Naive thymus-derived CD4-positive, alpha-beta T cell (primary cell): ENCODE measurements around the gene ASAP2. TPM values are rescaled to one million over a fixed set of nuclear protein-coding genes. Genes with fewer than 3 reads are reported as not detected.
A peak's percentile ranks its signal among the peaks of the same experiment; 100 is the strongest.

Experiments
- ATAC-seq: fragments of 150-1000 bp; cut with Tn5 transposase; 2 replicates; pipeline ENCODE4 v1.10.0; 2021; ENCODE audit warnings: mild to moderate bottlenecking, moderate library complexity
- CTCF ChIA-PET: fragments of 350-600 bp; sonication (Branson Sonifier 250); formaldehyde crosslinking; loops from one replicate; lab custom pipeline; 2021; ENCODE audit warnings: antibody characterized with exemption; lab: Charles Lee
- POLR2A ChIA-PET: fragments of 350-600 bp; sonication (Branson Sonifier 250); formaldehyde crosslinking; loops from one replicate; lab custom pipeline; 2021; ENCODE audit warnings: antibody characterized with exemption, inconsistent platforms; lab: Charles Lee
- DNase-seq, 9 donors: peaks; one replicate each; pipeline versions ENCODE4 v3.0.0 to v3.0.0-alpha.2; 2020 to 2022; ENCODE audit warnings: mixed read lengths in 1 of 9
- H3K27ac ChIP-seq: one replicate; pipeline ENCODE4 v1.7.0; 2013; ENCODE audit warnings: mild to moderate bottlenecking, low read depth, low read length, moderate library complexity
- H3K27me3 ChIP-seq, 2 donors: one replicate each; pipeline ENCODE4 v1.7.0; 2013; ENCODE audit warnings: low read length in 2 of 2, mild to moderate bottlenecking in 2 of 2, moderate library complexity in 2 of 2; ENCODE audit not compliant: control insufficient read depth in 2 of 2, insufficient read depth in 2 of 2
- H3K36me3 ChIP-seq, 3 experiments: 1 replicate in 2 of 3; 2 replicates in 1 of 3; pipeline ENCODE4 v1.7.0; 2013; ENCODE audit warnings: low read length in 3 of 3, mild to moderate bottlenecking in 3 of 3, moderate library complexity in 1 of 3; ENCODE audit not compliant: insufficient read depth in 3 of 3, control insufficient read depth in 2 of 3
- H3K4me1 ChIP-seq, 2 donors: one replicate each; pipeline ENCODE4 v1.7.0; 2013; ENCODE audit warnings: low read length in 2 of 2, mild to moderate bottlenecking in 2 of 2, moderate library complexity in 1 of 2; ENCODE audit not compliant: control insufficient read depth in 2 of 2, insufficient read depth in 2 of 2
- H3K4me3 ChIP-seq: 2 replicates; pipeline ENCODE4 v1.7.0; 2013; ENCODE audit warnings: mild to moderate bottlenecking, low read length
- H3K9me3 ChIP-seq, 3 experiments: 1 replicate in 2 of 3; 2 replicates in 1 of 3; pipeline ENCODE4 v1.7.0; 2013; ENCODE audit warnings: low read length in 3 of 3; ENCODE audit not compliant: control insufficient read depth in 2 of 3
- H3K27ac Mint-ChIP-seq, 9 donors: one replicate each; pipeline ENCODE4 v1.8.0; 2020 to 2022; ENCODE audit warnings: mixed read lengths in 9 of 9, mild to moderate bottlenecking in 8 of 9, moderate library complexity in 5 of 9, inconsistent platforms in 2 of 9
- H3K27me3 Mint-ChIP-seq, 5 donors: one replicate each; pipeline ENCODE4 v1.8.0; 2021 to 2022; ENCODE audit warnings: mixed read lengths in 5 of 5, mild to moderate bottlenecking in 1 of 5
- H3K36me3 Mint-ChIP-seq, 5 donors: one replicate each; pipeline ENCODE4 v1.8.0; 2020 to 2022; ENCODE audit warnings: mixed read lengths in 5 of 5, mild to moderate bottlenecking in 3 of 5, inconsistent platforms in 1 of 5
- H3K4me1 Mint-ChIP-seq, 7 donors: one replicate each; pipeline ENCODE4 v1.8.0; 2020 to 2022; ENCODE audit warnings: mixed read lengths in 7 of 7, mild to moderate bottlenecking in 3 of 7, inconsistent platforms in 1 of 7
- H3K4me3 Mint-ChIP-seq, 10 donors: one replicate each; pipeline ENCODE4 v1.8.0; 2020 to 2022; ENCODE audit warnings: mild to moderate bottlenecking in 10 of 10, mixed read lengths in 10 of 10, moderate library complexity in 6 of 10, inconsistent platforms in 2 of 10
- H3K9me3 Mint-ChIP-seq, 11 donors: one replicate each; pipeline ENCODE4 v1.8.0; 2020 to 2022; ENCODE audit warnings: mixed read lengths in 11 of 11, mild to moderate bottlenecking in 4 of 11, inconsistent platforms in 1 of 11, moderate library complexity in 1 of 11
- intact Hi-C, 2 donors: fragments of 100-400 bp; cut with micrococcal nuclease; formaldehyde crosslinking; loops; one replicate each; pipeline ENCODE4 v1.15.1; 2023
- polyA plus RNA-seq, 2 donors: library from polyadenylated mRNA; unstranded; fragments of 300-500 nt; fragmentation: Illumina TruSeq; gene quantifications; one replicate each; pipeline ENCODE4 v1.2.3, GENCODE V29; 2021
- total RNA-seq, 6 experiments: library from RNA in 5 of 6; stranded (reverse) in 5 of 6; gene quantifications; 1 replicate in 5 of 6; 2 replicates in 1 of 6; pipeline ENCODE4 v1.2.3 and lab custom pipeline; 2021 to 2026

The ASAP2 gene
- 1 to 10 TPM in 1 of 5 experiments, under 1 TPM in 2, not detected in 2; 0.10 to 1.2 (median 0.45) TPM for total RNA-seq
- polyA plus RNA-seq: not detected
- total RNA-seq (lab: John Stamatoyannopoulos, UW): not detected

- no peak within 1 kb of the TSS for H3K27ac Mint-ChIP-seq
- peaks cover 0 to 10% (median 6%) of the 10 kb centered on the region in 7 donors for H3K4me1 Mint-ChIP-seq
- peaks cover 0 to 4% (median 0%) of the 10 kb centered on the region in 5 donors for H3K36me3 Mint-ChIP-seq
- no peaks in the 10 kb centered on the region for H3K9me3 Mint-ChIP-seq
- POLR2A ChIA-PET: no interaction called here
- Histone ChIP-seq H3K4me1 (no peaks in the 10 kb centered on the region), H3K36me3 (no peaks in the 10 kb centered on the region), H3K27ac (no peak within 1 kb of the TSS), H3K9me3 (no peaks in the 10 kb centered on the region), H3K4me3 (no peak within 1 kb of the TSS), H3K27me3 (peaks cover 0 to 12% of the 10 kb centered on the region in 2 donors)
- CTCF ChIA-PET: no interaction called here
- DNase-seq (peak in 4 of 9 donors; percentile 7 to 71 (median 26)), ATAC-seq (peak; percentile 80)
- H3K27me3 Mint-ChIP-seq: peaks cover 33 to 60% (median 57%) of the 10 kb centered on the region in 5 donors
- intact Hi-C loops: loop anchor here (5.0 to 10.0 kb wide), 2 partner anchors 201 to 576 kb away; partner anchors contain the start of gene MBOAT2 (in 1 of the 2)
- H3K4me3 Mint-ChIP-seq: peak within 1 kb of the TSS; percentile 28 to 74 (median 64)
Observed at GRCh38 chr2:9205963-9206948, at the start of gene ASAP2. Gene ASAP2, plus strand, starts transcription at chr2:9206812. Its CDS starts 293 bp downstream, at chr2:9207105.

- H3K4me1 Mint-ChIP-seq: peaks cover 0 to 2% (median 0%) of the 10 kb centered on the region in 7 donors
- ATAC-seq: no peak
Observed at GRCh38 chr2:9158786-9159779, 47.5 kb upstream of the ASAP2 start.

GRCh38 chr2:9160732-9161131 is 45.9 kb upstream of the ASAP2 start:
- Histone ChIP-seq H3K9me3 (no peaks in the 10 kb centered on the region), H3K27me3 (no peaks in the 10 kb centered on the region), H3K4me1 (no peaks in the 10 kb centered on the region), H3K27ac (no peak overlapping the region), H3K4me3 (no peak overlapping the region), H3K36me3 (no peaks in the 10 kb centered on the region)
- peaks cover 0 to 2% (median 0%) of the 10 kb centered on the region in 7 donors for H3K4me1 Mint-ChIP-seq
- POLR2A ChIA-PET: no interaction called here
- peaks cover 0 to 5% (median 0%) of the 10 kb centered on the region in 5 donors for H3K27me3 Mint-ChIP-seq
- H3K4me3 Mint-ChIP-seq: no peak overlapping the region
- no peak for ATAC-seq
- no peaks in the 10 kb centered on the region for H3K36me3 Mint-ChIP-seq
- intact Hi-C loops: no loop called here
- peaks cover 0 to 2% (median 0%) of the 10 kb centered on the region in 11 donors for H3K9me3 Mint-ChIP-seq
- no peak for DNase-seq
- H3K27ac Mint-ChIP-seq: no peak overlapping the region
- CTCF ChIA-PET: no interaction called here

More at GRCh38 chr2:9158786-9159779, 47.5 kb upstream of the ASAP2 start:
- intact Hi-C loops: no loop called here
- Histone ChIP-seq H3K27ac (no peak overlapping the region), H3K9me3 (no peaks in the 10 kb centered on the region), H3K4me1 (no peaks in the 10 kb centered on the region), H3K36me3 (no peaks in the 10 kb centered on the region), H3K4me3 (no peak overlapping the region), H3K27me3 (no peaks in the 10 kb centered on the region)
- ChIA-PET CTCF (interaction anchor here (0.8 kb wide), 1 partner anchor 15 kb away, joined by 7 read pairs; no protein-coding TSS in a partner anchor), POLR2A (no interaction called here)
- H3K4me3 Mint-ChIP-seq: no peak overlapping the region
- no peak for DNase-seq
- H3K9me3 Mint-ChIP-seq: peaks cover 0 to 2% (median 0%) of the 10 kb centered on the region in 11 donors
- H3K27ac Mint-ChIP-seq: no peak overlapping the region
- no peaks in the 10 kb centered on the region for H3K36me3 Mint-ChIP-seq
- H3K27me3 Mint-ChIP-seq: peaks cover 0 to 18% (median 6%) of the 10 kb centered on the region in 5 donors

- no peak overlapping the region for H3K4me3 ChIP-seq
- ChIA-PET POLR2A (interaction anchor here (0.6 kb wide), 1 partner anchor 27 kb away, joined by 5 read pairs; no protein-coding TSS in a partner anchor), CTCF (interaction anchor here (0.6 kb wide), 1 partner anchor 932 kb away, joined by 4 read pairs; no protein-coding TSS in a partner anchor)
- H3K36me3 ChIP-seq: no peaks in the 10 kb centered on the region
- Mint-ChIP-seq H3K36me3 (no peaks in the 10 kb centered on the region), H3K27me3 (peaks cover 0 to 8% (median 0%) of the 10 kb centered on the region in 5 donors), H3K4me1 (peaks cover 0 to 2% (median 0%) of the 10 kb centered on the region in 7 donors), H3K4me3 (no peak overlapping the region), H3K9me3 (peaks cover 0 to 2% (median 0%) of the 10 kb centered on the region in 11 donors), H3K27ac (no peak overlapping the region)
- no peaks in the 10 kb centered on the region for H3K4me1 ChIP-seq
- DNase-seq (no peak), ATAC-seq (no peak)
- H3K27ac ChIP-seq: no peak overlapping the region
- no peaks in the 10 kb centered on the region for H3K9me3 ChIP-seq
- H3K27me3 ChIP-seq: no peaks in the 10 kb centered on the region
- intact Hi-C loops: no loop called here
Observed at GRCh38 chr2:9162841-9163240, 43.8 kb upstream of the ASAP2 start.

- no peak overlapping the region for H3K27ac ChIP-seq
- Mint-ChIP-seq H3K4me1 (peaks cover 0 to 2% (median 0%) of the 10 kb centered on the region in 7 donors), H3K27ac (peak overlapping the region in 1 of 9 donors; percentile 43), H3K9me3 (peaks cover 0 to 2% (median 0%) of the 10 kb centered on the region in 11 donors), H3K27me3 (peaks cover 0 to 8% (median 0%) of the 10 kb centered on the region in 5 donors), H3K4me3 (no peak overlapping the region), H3K36me3 (no peaks in the 10 kb centered on the region)
- ChIA-PET POLR2A (interaction anchor here (0.6 kb wide), 1 partner anchor 26 kb away, joined by 5 read pairs; no protein-coding TSS in a partner anchor), CTCF (no interaction called here)
- intact Hi-C loops: no loop called here
- H3K9me3 ChIP-seq: no peaks in the 10 kb centered on the region
- no peak for ATAC-seq
- no peak overlapping the region for H3K4me3 ChIP-seq
- H3K4me1 ChIP-seq: no peaks in the 10 kb centered on the region
- no peaks in the 10 kb centered on the region for H3K36me3 ChIP-seq
- DNase-seq: no peak
- no peaks in the 10 kb centered on the region for H3K27me3 ChIP-seq
Observed at GRCh38 chr2:9163306-9164111, 43.1 kb upstream of the ASAP2 start.
